ENCODE data around the gene SPEF2.

The SPEF2 gene

DNA sequence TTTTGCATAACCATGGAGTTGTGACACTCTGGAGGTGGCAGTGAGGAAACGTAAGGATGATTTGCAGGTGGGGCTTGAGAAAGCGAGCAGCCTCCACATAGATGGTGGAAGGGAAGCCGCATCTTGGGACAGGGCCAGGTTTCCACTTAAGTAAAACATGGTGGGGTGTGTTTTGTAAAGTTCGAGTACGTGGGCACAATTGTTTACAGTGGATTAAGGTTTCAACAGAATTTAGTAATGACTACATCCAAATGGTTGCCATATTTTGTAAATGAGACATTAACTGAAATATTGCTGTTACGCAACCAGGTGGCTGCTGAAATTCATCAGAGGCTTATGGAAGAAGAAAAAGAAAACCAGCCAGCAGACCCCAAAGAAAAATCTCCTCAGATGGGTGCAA, 153.6 kb downstream of the SPEF2 start:
- no peaks in the 10 kb centered on the region for H3K4me1 ChIP-seq
- H3K36me3 ChIP-seq: no peaks in the 10 kb centered on the region
- no peak for DNase-seq
- no peak overlapping the region for H3K4me3 ChIP-seq (ENCODE audit: low read depth, low read length)
- no peaks in the 10 kb centered on the region for H3K27me3 ChIP-seq
- TF ChIP-seq, protein P1, sequence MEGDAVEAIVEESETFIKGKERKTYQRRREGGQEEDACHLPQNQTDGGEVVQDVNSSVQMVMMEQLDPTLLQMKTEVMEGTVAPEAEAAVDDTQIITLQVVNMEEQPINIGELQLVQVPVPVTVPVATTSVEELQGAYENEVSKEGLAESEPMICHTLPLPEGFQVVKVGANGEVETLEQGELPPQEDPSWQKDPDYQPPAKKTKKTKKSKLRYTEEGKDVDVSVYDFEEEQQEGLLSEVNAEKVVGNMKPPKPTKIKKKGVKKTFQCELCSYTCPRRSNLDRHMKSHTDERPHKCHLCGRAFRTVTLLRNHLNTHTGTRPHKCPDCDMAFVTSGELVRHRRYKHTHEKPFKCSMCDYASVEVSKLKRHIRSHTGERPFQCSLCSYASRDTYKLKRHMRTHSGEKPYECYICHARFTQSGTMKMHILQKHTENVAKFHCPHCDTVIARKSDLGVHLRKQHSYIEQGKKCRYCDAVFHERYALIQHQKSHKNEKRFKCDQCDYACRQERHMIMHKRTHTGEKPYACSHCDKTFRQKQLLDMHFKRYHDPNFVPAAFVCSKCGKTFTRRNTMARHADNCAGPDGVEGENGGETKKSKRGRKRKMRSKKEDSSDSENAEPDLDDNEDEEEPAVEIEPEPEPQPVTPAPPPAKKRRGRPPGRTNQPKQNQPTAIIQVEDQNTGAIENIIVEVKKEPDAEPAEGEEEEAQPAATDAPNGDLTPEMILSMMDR (IDR thresholded peaks at IDR 0.05; ENCODE audit: low read depth, low read length): no peak
- no peaks in the 10 kb centered on the region for H3K9me3 ChIP-seq

DNA sequence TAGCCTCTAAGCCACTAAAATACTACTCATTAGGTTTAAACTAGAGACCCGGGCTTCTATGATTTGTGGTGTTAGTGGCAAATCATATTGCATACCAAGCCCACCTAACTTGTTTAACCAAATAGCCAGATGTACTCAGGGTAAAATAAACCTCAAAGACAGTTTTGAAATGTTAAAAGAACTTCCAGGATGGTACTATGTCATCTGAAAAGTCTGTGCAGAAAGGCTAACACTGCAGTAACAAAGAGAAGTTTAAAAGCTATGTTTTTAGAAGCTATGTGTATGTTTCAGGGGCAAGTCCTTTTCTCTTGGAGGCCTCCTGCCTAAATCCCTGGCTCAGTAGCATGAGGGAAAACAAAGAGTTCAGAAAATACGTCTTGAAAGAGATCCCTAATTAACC, 154.2 kb downstream of the SPEF2 start:
- Histone ChIP-seq H3K9me3 (no peaks in the 10 kb centered on the region), H3K4me1 (no peaks in the 10 kb centered on the region), H3K36me3 (no peaks in the 10 kb centered on the region), H3K4me3 (ENCODE audit: low read depth, low read length) (no peak overlapping the region), H3K27me3 (no peaks in the 10 kb centered on the region)
- TF ChIP-seq, protein P1 (IDR thresholded peaks at IDR 0.05; ENCODE audit: low read depth, low read length): no peak
- no peak for DNase-seq

DNA sequence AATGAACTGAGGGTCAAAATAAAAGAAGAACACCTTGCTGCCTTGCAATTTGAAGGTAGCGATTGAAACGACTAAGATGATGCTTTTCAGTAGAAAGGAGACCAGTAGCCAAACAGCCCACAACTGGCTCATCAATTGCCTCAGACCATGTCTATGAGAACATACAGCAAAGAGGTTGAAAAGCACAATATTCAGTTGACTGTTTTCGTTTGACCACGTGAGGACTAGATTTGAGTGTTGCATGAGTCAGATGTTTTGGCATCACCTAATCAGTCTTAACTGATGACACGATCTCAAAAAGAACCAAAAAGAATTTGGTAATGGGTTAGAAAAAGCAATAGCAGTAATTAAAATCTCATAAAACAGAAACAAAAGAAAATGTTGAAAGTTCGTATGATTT, 156.3 kb downstream of the SPEF2 start:
- no peaks in the 10 kb centered on the region for H3K9me3 ChIP-seq
- DNase-seq: no peak
- no peaks in the 10 kb centered on the region; the same call in 1 of the 2 replicates for H3K27me3 ChIP-seq
- H3K4me1 ChIP-seq: no peaks in the 10 kb centered on the region
- TF ChIP-seq, protein P1 (IDR thresholded peaks at IDR 0.05; ENCODE audit: low read depth, low read length): no peak
- H3K4me3 ChIP-seq (ENCODE audit: low read depth, low read length): no peak overlapping the region
- no peaks in the 10 kb centered on the region for H3K36me3 ChIP-seq

DNA sequence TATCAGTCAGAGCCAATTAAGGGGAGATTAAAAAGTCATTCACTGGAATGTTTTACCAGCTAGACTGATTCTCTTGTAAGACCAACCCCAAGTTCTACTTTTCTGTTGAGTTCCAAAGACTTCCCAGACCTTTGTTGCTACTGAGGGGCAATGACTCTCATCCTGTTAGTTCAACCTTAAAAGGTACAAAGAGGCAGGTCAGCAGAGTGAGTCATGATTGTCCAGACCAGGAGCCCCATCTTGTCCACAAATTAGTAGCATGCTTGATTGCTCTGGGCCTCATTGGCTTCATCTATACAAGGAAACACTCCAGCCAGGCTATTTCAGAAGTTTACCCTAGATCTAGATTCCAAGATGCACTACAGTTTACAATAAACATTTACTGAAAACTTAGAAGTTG, 159.1 kb downstream of the SPEF2 start:
- TF ChIP-seq, protein P1 (IDR thresholded peaks at IDR 0.05; ENCODE audit: low read depth, low read length): no peak
- H3K36me3 ChIP-seq: no peaks in the 10 kb centered on the region
- DNase-seq: no peak
- no peak overlapping the region for H3K4me3 ChIP-seq (ENCODE audit: low read depth, low read length)
- no peaks in the 10 kb centered on the region for H3K9me3 ChIP-seq
- no peaks in the 10 kb centered on the region; the same call in 1 of the 2 replicates for H3K27me3 ChIP-seq
- no peaks in the 10 kb centered on the region for H3K4me1 ChIP-seq

DNA sequence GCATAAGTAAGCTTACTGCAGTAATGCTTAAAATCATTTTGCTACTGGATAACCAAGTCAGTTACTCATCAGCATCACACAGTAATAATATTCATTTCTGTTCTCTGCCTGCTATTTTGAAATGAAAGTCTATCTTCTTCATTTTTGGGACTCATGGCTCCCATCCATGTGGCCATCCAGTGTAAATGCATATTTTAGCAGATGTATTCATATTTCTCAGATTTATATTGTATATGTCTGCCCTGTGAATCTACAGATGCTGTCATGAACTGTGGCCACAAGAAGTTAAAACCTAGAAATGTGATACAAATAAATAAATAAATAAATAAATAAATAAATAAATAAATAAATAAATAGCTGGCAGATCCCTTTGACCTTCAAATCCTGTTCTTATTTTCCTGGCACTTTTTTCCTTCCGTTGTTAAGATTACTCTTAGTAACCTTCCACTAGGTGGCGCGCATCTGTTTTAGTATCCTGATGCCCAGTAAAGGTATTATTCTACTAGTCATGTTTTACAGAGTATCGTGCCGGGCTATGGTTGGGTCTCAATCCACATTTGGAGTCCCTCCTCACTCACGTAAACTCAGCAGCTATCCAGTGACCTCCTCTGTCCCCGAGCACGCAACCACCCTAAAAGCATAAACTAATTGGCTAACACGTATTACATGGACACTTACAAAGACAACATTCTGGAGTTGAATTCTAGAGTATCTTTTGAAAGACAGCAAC, 159.9 kb downstream of the SPEF2 start:
- Histone ChIP-seq H3K4me1 (no peaks in the 10 kb centered on the region), H3K9me3 (no peaks in the 10 kb centered on the region), H3K27me3 (no peaks in the 10 kb centered on the region; the same call in 1 of the 2 replicates), H3K4me3 (ENCODE audit: low read depth, low read length) (no peak overlapping the region), H3K36me3 (no peaks in the 10 kb centered on the region)
- DNase-seq: peak; percentile 74
- TF ChIP-seq, protein P1 (IDR thresholded peaks at IDR 0.05; ENCODE audit: low read depth, low read length): peak; percentile 65

DNA sequence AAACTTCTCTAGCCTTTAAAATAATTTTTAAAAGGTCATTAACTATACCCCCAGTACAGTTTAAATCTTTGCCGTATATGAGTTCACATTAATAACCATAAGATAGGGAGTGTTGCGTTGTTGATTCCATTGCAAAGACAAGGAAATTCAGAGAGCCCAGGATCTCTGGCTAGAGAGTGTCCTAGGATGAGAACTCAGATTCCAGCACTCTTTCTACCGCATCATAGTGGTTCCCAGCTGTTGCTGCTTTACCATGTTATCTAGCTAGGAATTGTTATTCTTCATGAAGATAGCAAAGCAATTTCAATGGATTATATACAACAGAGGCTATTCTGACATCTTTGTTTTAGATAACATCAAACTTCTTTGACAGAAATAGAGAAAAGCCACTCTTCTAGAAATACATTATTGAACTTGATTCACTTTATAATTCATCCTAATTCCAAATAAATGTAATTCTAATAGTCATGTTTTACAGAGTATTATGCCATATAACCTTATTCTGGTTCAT, 160.7 kb downstream of the SPEF2 start:
- Histone ChIP-seq H3K9me3 (no peaks in the 10 kb centered on the region), H3K4me3 (ENCODE audit: low read depth, low read length) (no peak overlapping the region), H3K4me1 (no peaks in the 10 kb centered on the region), H3K36me3 (no peaks in the 10 kb centered on the region), H3K27me3 (no peaks in the 10 kb centered on the region; the same call in 1 of the 2 replicates)
- no peak for DNase-seq
- TF ChIP-seq, protein P1 (IDR thresholded peaks at IDR 0.05; ENCODE audit: low read depth, low read length): no peak
